MM.1S (cell line): ENCODE results near the gene MRPL27.
"Not testable (repeated sequence)": the region's sequence is repeated elsewhere in the genome, so short reads cannot be mapped to it uniquely, and the experiment has no call there.

ENCODE experiments used
- CTCF ChIP-seq: fragments of 300-600 bp; sonication (generic); IDR thresholded peaks from 2 replicates; pipeline ENCODE4 v1.5.1; 2016; ENCODE audit warnings: antibody characterized with exemption, low read length, mixed read lengths
- EZH2 ChIP-seq: fragments of 300-600 bp; sonication (generic); optimal IDR thresholded peaks from 2 replicates; pipeline ENCODE3; 2017; ENCODE audit warnings: low read depth, mild to moderate bottlenecking, antibody characterized with exemption, low read length, mixed read lengths
- EZH2phosphoT487 ChIP-seq: fragments of 300-600 bp; sonication (generic); IDR thresholded peaks from 2 replicates; pipeline ENCODE4 v1.6.1; 2018; ENCODE audit warnings: antibody characterized with exemption, low read length

DNA sequence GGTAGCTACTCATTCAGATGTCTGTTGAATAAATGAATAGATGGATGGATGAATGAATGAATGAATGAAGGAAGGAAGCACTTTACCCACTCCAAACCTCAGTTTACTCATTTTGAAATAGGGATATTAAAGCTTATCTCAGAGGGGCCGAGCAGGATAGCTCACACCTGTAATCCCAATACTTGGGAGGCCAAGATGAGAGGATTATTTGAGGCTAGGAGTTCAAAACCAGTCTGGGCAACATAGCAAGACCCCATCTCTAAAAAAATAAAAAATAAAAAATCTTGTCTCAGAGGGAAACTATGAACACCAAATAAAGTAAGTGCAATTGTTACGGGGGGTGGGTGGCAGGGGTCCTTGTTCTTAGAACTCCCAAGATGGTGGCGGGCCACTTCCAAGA, 25.7 kb upstream of the MRPL27 start:
- TF ChIP-seq CTCF, EZH2, EZH2phosphoT487: not testable (repeated sequence)
